Thyroid gland (tissue), 4 donors: ENCODE data around the gene STAG3.
"Not testable (repeated sequence)": the region's sequence is repeated elsewhere in the genome, so short reads cannot be mapped to it uniquely, and the experiment has no call there.

ENCODE experiments used
- CTCF ChIP-seq, 6 experiments: fragments of 200-600 bp in 3 of 6; fragments of 450-650 bp in 3 of 6; sonication (generic) in 3 of 6; IDR thresholded peaks; one replicate each; pipeline ENCODE4 v1.5.1; 2016 to 2019; ENCODE audit warnings: antibody characterized with exemption in 6 of 6, mild to moderate bottlenecking in 2 of 6, inconsistent platforms in 1 of 6, moderate library complexity in 1 of 6
- POLR2A ChIP-seq, 2 donors: fragments of 450-650 bp; IDR thresholded peaks; one replicate each; pipeline ENCODE4 v1.6.1; 2017; ENCODE audit warnings: antibody characterized with exemption in 2 of 2, mild to moderate bottlenecking in 2 of 2, moderate library complexity in 1 of 2

GRCh38 chr7:100223376-100223927, 45.7 kb downstream of the STAG3 start:
- not testable (repeated sequence) for TF ChIP-seq CTCF, POLR2A (IDR thresholded peaks at IDR 0.05)
